SK-N-MC (cell line): ENCODE measurements around the gene ADGRG3.

Source experiments
- EZH2 ChIP-seq: fragments of 200-600 bp; sonication (generic); IDR thresholded peaks from one replicate; pipeline ENCODE4 v1.6.1; 2017; ENCODE audit warnings: antibody characterized with exemption
- FOXP2 ChIP-seq: optimal IDR thresholded peaks from 2 replicates; pipeline ENCODE3; 2011; ENCODE audit warnings: mild to moderate bottlenecking, moderate library complexity; ENCODE audit not compliant: insufficient read depth; ENCODE audit errors: extremely low read length, control extremely low read depth
- POLR2AphosphoS5 ChIP-seq: IDR thresholded peaks from 2 replicates; pipeline ENCODE4 v1.6.1; 2012; ENCODE audit warnings: mild to moderate bottlenecking, low read depth, low read length, borderline replicate concordance

DNA sequence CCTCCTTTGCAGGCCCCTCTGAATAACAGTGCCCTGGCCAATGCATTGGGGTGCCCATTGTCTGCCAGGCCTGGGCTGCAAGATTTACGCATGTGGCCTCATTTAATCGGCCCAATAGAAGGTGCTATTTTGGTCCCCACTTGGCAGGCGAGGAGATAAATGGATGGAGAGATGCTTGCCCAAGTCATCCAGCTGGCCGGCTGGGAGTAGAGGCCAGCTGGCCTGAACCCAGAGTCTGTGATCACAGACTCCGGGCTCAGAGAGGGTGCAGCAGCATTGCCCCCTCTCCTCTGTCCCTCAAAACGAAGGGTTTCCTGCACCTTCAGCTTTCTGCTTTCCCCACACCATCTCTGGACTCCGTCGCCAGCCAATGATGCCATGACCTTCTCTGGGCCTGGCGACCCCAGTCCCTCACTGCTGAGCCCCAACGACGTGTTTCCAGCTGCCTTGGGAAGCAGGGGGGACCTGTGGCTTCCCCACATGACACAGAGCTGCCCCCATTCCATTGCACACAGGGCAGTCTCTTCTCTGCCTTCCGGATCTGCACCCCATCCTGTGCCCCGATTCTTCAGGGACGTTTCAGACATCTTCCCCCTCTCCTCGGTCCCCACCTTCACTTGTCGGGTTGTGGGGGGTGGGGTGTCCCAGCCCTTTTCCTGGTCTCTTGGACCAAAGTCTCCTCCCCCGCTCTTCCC is 43.2 kb upstream of the ADGRG3 start:
- no peak for TF ChIP-seq POLR2AphosphoS5
- no peak for TF ChIP-seq EZH2
- TF ChIP-seq FOXP2, result no peak
